GM18517 (cell line): Measurements from ENCODE around the gene UBL3.

Experiments
- ATAC-seq: cut with Tn5 transposase; IDR thresholded peaks from one replicate; pipeline ENCODE4 v1.9.1; 2021; ENCODE audit warnings: mild to moderate bottlenecking, moderate library complexity; ENCODE audit not compliant: unreplicated experiment

The UBL3 gene

DNA sequence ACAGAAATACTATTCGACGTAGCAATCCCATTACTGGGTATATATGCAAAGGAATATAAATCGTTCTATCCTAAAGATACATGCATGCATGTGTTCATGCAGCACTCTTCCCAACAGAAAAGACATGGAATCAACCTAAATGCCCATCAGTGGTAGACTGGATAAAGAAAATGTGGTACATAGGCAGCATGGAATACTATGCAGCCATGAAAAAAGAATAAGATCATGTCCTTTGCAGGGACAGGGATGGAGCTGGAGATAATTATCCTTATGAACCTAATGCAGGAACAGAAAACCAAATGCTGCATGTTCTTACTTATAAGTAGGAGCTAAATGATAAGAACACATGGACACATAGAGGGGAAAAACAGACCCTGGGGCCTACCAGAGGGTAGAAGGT lies 89.3 kb downstream of the UBL3 start:
- ATAC-seq, result no peak

DNA sequence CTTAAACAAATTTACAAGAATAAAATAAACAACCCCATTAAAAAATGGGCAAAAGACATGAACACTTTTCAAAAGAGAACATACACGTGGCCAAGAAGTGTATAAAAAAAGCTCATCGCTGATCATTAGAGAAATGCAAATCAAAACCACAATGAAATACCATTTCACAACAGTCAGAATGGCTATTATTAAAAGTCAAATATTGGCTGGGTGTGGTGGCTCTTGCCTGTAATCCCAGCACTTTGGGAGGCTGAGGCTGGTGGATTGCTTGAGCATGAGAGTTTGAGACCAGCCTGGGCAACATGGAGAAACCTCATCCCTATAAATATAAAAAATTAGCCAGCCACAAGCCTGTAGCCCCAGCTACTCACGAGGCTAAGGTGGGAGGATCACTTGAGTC lies 89.9 kb downstream of the UBL3 start:
- ATAC-seq, result no peak

DNA sequence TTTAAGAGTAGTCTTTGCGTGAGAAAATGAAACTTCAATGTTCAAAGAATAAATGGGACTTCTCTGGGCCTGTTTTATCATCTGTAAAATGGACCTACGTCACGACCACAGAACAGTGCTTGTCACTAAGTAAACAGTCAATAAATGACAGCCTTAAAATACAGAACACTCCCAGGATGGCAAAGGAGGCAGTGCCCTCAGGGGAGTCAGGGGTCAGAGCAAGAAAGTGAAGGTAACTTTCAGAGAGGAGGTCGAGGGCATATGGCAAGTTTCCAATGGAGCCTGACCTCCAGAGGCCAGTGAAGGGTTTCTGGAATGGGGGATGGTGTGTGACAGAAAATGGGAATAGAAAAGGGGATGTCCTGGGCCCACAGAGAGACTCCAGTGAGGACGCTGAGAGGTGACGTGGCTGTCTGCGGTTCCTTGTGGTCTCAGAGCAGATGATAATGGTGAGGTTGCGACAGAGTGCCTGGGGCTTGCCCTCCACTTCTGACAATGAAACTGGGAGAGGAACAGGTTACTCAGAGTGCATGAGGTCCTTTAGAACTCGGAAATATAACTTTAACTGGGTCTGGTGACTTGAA lies 91.8 kb downstream of the UBL3 start:
- ATAC-seq, result peak; percentile 84

DNA sequence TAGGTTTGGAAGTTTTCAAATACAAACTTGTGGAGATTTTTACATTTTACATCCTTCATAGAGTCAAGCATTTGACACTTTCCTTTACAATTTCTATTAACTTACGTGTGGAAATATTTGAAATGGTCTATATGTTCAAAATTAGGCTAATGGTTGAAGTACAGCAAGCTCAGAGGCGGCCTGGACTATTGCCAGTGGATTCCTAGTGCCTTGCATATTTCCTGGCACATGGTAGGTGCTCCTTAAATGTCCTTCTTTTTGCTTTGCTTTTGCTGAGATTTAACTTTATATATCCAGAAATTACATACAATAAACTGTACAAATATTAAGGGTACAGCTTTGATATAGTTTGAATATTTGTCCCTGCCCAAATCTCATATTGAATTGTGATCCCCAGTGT lies 93.9 kb downstream of the UBL3 start:
- no peak for ATAC-seq

DNA sequence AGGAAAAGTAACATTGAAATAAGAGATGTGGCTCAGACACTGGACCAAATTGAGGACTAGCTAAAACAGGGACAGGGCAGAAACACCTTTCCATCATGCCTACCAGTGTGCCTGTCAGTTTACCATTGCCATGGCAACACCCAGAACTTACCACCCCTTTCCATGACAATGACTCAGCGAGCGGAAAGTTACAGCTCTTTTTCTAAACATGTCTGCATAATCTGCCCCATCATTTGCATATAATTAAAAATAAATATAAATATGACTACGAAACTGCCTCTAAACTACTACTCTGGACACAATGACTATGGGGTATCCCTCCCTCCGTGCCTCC lies 96.0 kb downstream of the UBL3 start:
- ATAC-seq, result no peak

DNA sequence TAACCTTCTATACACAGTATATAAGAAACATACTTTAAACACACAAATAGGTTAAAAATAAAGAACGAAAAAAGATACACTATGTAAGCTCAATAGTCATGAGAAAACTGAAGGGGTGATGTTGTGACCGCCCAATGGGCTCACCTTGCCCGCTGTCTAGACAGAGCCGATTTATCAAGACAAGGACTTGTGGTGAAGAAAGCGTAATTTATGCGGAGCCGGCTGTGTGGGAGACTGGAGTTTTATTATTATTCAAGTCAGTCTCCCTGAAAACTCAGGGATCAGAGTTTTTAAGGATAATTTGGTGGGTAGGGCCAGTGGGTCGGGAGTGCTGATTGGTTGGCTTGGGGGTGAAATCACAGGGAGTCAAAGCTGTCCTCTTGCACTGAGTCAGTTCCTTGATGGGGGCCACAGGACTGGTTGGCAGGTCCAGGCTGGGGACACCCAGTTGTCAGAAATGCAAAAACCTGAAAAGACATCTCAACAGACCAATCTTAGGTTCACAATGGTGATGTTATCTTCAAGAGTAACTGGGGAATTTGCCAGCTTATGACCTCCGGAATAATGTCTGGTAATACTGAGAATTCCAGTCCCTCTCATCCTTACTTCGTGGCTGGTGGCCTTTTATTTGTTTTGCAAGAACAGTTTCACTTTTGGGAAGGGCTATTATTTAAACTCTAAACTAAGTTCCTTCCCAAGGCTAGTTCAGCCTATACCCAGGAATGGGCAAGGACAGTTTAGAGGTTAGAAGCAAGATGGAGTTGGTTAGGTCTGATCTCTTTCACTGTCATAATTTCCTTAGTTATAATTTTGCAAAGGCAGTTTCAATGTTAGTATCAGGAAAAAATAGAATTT lies 96.6 kb downstream of the UBL3 start:
- ATAC-seq, result no peak

DNA sequence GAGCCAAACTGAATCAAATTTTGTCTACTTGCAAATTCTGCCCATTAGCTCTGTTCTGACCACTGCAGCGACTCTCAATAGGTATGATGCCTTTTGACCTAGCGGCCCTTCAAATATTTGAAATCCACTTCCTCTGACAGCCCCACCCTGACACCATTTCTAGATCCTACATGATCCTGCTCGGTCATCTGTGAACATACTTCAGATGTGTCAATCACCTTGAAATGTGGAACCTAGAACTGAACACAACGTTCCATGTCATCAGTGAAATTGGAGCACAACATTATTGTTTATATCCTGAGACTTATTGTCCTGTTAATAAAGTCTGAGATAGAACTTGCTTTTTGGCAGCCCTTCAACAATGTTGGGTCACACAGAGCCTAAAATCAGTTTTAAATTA lies 98.2 kb downstream of the UBL3 start:
- no peak for ATAC-seq

DNA sequence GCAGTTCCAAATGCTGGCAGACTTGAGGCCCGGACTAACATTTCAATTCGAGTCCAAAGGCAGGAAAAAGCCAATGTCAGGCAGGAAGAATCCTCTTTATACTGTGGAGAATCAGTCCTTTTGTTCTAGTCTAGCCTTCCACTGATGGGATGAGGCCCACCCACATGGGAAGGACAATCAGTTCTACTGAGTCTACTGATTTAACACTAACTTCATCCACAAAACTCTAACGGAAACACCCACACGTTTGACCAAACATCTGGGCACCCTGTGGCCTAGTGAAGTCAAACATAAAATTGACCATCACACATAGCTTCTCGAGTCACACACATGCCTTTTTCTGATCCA lies 100.3 kb downstream of the UBL3 start:
- no peak for ATAC-seq

DNA sequence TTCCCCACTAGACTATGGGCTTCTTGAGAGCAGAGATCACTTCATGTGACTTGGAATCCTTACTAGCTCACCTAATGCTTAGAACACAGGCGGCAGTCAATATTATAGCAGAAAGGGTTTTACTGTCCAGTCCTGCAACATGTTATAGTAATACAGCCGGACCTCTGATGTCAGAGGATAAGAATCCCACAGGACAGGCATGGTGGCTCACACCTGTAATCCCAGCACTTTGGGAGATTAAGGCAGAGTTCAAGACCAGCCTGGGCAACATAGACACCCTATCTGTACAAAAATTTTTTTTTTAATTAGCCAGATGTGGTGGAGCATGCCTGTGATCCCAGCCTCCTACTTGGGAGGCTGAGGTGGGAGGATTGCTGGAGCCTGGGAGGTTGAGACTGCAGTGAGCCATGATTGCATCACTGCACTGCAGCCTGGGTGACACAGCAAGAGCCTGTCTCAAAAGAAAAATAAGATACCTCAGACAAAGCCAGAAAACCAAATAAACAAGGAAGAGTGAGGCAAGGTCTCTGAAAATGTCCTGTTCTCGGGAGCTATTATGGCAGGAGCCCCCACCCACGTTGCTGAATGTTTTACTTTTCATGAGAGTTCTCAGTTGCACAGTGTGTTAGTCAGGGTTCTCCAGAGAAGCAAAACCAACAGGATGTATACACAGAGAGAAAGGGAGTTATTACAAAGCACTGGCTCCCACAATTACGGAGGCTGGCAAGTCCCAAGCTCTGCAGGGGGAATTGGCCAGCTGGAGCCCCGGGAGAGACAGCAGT lies 100.8 kb downstream of the UBL3 start:
- no peak for ATAC-seq

DNA sequence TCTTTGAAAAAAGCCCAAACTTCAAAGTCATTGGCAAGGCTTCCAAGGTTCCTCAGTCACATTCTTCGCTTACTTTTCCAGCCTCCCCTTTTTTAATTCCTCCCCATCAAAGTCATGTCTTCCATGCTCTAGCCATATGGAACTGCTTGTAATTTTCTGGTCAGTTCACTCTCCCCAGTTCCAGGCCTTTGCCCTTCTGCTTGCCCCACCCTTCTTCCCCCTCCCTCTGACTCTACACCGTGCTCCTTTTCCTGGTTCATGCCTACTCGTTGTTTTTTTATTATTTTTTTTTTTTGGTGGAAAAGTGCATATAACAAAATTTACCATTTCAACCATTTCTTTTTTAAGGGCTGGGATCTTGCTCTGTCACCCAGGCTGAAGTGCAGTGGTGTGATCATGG lies 102.3 kb downstream of the UBL3 start:
- ATAC-seq, result no peak

DNA sequence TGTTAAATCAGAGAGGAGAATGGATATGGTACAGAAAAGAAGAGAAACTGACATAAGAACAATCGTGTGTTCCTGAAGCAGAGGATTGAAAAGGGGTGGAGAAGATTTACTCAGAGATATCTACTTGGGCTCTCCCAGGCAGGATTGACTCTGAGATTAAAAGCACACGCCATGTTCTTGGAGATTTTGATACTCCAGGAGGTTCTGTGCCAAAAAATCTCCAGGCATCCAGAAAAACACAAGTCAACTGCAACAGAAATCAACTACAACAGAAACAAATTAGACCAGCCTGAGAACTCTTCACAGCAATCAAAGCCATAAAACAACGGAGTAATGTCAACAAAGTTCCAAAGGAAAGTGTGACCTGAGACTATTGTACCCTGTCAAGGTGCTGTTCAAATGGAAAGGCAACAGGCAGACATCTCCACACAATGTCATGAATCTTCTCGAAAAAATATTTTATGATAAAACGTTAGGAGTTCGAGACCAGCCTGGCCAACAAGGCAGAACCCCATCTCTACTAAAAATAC lies 104.2 kb downstream of the UBL3 start:
- no peak for ATAC-seq

DNA sequence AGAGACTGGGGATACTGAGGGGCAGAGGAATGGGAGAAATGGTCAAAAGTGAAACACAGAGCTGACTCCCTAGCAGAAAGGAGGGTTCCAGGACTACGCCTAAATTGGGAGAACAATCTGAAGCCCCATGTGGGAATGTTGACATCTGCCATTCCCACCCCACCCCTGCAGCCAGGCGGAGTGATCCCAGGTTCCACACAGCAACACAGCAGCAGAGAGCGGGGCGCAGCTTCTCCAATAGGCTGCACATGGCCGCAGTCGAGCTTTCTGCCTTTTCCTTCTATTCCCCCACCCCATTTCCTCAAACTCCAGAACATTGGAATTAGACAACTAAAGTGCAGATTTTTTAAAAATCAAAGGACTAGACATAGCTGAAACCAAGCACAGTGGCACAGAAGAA lies 104.7 kb downstream of the UBL3 start:
- no peak for ATAC-seq

DNA sequence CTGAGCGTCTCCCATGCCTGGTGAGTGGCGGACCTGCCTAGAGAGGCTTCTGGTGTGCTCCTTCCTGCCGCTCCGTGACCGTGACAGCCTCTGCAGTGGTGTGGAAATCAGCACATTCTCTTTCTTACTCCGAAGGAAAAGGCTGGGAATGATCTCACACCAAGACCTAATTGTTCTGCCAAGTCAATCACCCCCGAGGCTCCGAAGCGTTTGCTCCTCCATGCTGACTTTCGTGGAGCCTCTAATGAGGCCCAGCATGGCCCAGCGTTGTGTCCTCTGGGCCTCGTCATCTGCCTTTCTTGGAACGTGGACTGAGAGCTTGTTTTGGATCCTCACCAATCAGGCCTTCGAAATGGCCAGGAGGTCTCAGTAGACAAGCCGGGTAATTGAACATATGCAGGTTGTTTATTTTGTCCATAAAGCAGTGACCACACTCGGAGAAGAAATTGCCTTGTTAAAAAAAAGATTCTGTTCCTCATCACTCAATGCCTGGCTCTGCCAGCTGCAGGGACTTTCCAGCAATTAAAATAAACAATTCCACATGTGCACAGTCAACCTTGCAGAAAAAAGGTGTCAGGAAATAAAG lies 107.1 kb downstream of the UBL3 start:
- no peak for ATAC-seq

DNA sequence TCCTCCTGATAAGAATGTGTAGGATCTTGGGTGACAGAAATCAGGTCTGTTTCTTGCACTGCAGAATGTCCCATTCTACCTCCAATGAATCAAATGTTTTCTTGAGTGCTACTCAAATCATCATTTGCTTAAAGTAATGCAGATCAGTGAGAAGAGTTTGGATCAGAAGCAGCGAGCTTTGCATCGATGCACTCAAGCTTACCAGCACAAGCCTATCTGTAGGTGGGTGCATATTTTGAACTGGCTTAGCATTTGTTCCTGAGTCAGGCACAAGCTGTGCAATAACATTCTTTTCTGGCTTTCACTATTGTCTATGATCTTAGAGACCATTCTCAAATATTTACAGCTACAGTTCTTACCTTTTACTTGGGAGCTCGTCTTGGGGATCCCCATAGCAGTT lies 109.5 kb downstream of the UBL3 start:
- ATAC-seq, result no peak

DNA sequence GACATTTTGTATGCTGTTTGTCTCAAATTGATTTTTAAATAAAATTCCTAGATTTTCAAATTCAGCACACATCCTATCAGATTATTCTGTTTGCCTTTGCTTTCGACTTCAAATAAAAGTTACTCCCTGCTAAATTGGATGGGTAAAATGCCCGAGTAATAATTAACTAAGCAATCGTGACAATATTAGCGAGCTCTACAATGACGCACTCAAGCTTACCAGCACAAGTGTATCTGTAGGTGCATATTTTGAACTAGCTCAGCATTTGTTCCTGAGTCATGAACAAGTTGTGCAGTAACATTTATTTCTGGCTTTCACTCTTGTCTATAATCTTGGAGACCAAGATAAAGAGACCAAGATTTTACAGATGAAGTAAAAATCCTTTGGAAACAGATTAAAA lies 113.4 kb downstream of the UBL3 start:
- no peak for ATAC-seq

DNA sequence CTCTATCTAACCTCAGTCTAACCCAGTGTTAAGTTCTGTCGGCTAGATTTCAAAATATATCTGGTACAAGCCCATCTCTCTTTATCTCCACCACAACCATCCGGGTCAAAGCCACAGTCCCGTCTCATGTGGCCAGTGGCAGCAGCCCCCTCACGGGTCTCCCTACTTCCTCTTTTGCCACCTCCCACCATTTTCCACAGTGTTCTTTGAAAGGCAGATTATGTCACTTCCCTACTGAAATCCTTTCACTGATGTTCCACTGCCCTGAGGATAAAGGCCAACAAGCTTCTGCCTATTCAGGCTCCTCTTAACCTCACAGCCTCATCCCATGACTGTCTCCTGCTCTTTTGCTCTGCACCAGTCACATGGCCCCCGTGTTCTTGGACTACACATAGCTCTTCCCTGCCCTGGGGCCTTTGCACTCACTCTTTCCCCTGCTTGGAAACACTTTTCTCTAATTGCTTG lies 117.2 kb downstream of the UBL3 start:
- ATAC-seq, result no peak

DNA sequence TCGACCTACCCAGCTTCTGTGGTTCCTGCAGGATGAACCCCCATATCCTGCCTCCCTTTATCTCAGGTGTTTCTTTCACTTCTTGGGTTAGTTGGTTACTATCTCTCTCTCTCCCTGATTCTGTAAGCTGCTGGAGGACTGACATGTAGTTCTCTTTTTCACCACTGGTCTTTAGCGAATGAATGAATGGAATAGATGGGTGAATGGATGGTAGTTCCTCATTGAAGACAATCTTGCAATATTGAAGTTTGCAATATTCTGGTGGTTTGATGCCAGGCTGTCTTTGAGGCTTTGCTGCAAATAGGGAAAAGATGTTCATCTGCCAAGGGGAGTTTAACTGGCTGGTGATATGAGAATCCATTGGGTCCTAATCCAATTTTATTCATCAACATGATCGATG lies 120.2 kb downstream of the UBL3 start:
- ATAC-seq, result no peak

DNA sequence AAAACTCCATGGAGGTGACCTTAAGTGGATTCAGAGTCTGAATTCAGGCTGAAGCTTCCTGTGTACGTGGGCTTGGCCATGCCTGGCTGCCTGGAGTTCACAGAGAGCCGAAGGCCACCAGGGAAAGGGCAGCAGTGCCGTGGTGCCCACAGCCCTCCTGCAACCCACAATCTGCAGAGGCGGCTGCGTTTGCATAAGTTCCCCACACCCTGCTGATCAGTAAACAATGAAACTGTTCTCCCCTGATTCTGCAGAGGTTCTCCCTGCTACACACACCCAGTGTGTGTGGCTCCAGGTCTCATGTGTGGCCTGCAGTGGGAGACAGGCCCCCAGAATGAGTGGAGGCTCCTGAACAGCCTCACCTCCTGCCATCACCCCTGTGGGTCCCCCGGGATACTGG lies 128.0 kb downstream of the UBL3 start:
- no peak for ATAC-seq

DNA sequence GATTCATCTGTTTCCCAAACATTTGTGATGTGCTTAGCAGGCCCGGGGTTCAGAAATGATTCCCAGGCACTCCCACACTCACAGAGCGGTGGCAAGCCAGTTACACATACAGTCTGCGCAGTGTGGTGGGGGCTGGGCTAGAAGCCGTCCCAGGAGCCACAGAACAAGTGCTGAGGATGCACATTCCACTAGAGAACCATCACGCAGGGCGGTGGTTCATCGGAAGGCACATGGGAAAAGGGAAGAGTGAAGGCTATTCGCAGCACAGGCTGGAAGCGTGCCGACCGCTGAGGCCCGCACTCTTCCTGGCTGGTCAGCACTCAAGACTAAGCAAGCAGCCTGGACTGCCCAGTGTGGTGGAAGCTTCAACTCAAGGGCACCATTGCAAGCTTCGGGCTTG lies 128.7 kb downstream of the UBL3 start:
- ATAC-seq, result no peak

DNA sequence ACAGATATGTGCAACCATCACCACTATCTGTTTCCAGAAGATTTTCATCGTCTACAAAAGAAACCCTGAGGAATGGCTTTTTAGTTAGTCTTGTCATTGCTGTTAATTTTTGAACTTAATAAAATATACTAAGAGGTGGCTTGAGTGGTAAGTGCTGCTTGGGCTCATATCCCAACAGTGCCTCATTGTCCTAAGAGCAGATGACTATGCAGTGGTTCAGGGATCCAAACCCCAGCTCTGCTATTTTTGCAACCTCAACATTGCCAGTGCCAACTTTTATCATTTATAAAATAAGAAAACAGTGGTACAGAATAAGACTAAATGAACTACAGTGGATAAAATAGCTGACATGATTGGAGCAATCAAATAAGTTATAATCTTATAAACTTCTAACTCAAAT lies 131.7 kb downstream of the UBL3 start:
- ATAC-seq, result no peak

DNA sequence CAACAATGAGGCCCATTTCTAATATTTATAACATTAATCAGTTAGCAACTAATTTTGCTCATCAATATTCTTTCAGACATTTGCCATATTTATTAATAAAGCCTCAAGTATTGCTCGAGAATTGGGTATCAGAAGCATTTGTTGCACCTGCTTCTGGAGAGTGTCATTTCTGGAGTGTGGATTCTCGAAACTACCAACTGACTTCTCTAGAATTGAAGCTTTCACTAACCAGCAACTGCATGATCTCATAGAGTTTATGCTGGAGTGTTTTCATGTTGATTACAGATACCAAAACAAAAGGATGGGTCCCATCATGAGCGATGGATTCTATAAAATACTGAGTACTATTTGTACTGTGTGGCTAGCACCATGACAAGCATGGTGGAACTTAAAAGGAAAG lies 133.9 kb downstream of the UBL3 start:
- ATAC-seq, result no peak
